Measurements from ENCODE around the gene MACROD2. TPM values are rescaled to one million over a fixed set of nuclear protein-coding genes. Genes with fewer than 3 reads are reported as not detected.

The MACROD2 gene
- total RNA-seq, 1 experiment from 2014 or later = 3.7 TPM

DNA sequence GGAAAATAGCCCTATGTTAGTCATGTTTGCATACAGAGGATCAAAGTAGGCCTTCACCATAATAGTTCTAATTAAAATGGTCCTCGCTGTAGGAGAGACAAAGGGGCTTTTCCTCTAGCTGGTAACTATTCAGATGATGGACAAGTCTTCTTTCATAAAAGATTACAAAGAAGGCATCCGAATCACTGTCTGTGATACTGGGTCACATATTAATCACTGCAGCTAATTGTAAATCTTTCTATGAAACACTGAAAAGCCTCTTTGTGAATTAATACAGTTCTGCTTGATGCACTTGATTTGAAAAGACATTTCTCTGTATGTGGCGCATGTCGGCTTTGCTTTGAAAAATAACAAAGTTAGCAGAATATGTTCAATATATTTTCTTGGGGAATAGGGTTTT lies 2057.1 kb downstream of the MACROD2 start:
- POLR2A ChIA-PET = no interaction called here
- H3K36me3 ChIP-seq (ENCODE audit: control insufficient read depth in 1 of 2, insufficient read depth in 2 of 2, low read length in 2 of 2) = no peaks in the 10 kb centered on the region
- no TSS peak for BruUV-seq (replicated peaks)
- intact Hi-C loops (cut with micrococcal nuclease) = no loop called here
- no peaks in the 10 kb centered on the region for H3K79me2 ChIP-seq (ENCODE audit: insufficient read depth, low read length)
- no peak overlapping the region for H3K27ac ChIP-seq (ENCODE audit: low read depth, low read length)
- no peak for DNase-seq (ENCODE audit: low read depth, low spot score)
- no peak overlapping the region for H3K4me2 ChIP-seq (ENCODE audit: low read length)
- H3K4me1 ChIP-seq (ENCODE audit: control insufficient read depth in 1 of 2, insufficient read depth in 2 of 2, low read length in 2 of 2) = no peaks in the 10 kb centered on the region
- H3K9ac ChIP-seq (ENCODE audit: low read length) = no peak overlapping the region
- no peak for ATAC-seq
- no peak for TF ChIP-seq TCF7L2 (IDR thresholded peaks at IDR 0.05; ENCODE audit: borderline replicate concordance, extremely low read depth, insufficient read depth, insufficient read length)
- TF ChIP-seq EZH2phosphoT487 (IDR thresholded peaks at IDR 0.05; ENCODE audit: borderline replicate concordance) = no peak
- TF ChIP-seq POLR2A (IDR thresholded peaks at IDR 0.05; ENCODE audit: borderline replicate concordance, extremely low read depth, insufficient read depth, insufficient read length) = no peak
- TF ChIP-seq SP1 (IDR thresholded peaks at IDR 0.05; ENCODE audit: low read depth) = no peak
- TF ChIP-seq CBX3 (IDR thresholded peaks at IDR 0.05; ENCODE audit: low read depth) = no peak
- TF ChIP-seq ZNF274 (IDR thresholded peaks at IDR 0.05; ENCODE audit: low read depth, low read length) = no peak
- no peak for TF ChIP-seq FOSL1 (IDR thresholded peaks at IDR 0.05; ENCODE audit: low read depth)
- TF ChIP-seq EGR1 (IDR thresholded peaks at IDR 0.05; ENCODE audit: low read depth) = no peak
- TF ChIP-seq EZH2 (IDR thresholded peaks at IDR 0.05) = no peak
- TF ChIP-seq ELF1 (IDR thresholded peaks at IDR 0.05; ENCODE audit: borderline replicate concordance, low read depth) = no peak
- TF ChIP-seq, protein P1, sequence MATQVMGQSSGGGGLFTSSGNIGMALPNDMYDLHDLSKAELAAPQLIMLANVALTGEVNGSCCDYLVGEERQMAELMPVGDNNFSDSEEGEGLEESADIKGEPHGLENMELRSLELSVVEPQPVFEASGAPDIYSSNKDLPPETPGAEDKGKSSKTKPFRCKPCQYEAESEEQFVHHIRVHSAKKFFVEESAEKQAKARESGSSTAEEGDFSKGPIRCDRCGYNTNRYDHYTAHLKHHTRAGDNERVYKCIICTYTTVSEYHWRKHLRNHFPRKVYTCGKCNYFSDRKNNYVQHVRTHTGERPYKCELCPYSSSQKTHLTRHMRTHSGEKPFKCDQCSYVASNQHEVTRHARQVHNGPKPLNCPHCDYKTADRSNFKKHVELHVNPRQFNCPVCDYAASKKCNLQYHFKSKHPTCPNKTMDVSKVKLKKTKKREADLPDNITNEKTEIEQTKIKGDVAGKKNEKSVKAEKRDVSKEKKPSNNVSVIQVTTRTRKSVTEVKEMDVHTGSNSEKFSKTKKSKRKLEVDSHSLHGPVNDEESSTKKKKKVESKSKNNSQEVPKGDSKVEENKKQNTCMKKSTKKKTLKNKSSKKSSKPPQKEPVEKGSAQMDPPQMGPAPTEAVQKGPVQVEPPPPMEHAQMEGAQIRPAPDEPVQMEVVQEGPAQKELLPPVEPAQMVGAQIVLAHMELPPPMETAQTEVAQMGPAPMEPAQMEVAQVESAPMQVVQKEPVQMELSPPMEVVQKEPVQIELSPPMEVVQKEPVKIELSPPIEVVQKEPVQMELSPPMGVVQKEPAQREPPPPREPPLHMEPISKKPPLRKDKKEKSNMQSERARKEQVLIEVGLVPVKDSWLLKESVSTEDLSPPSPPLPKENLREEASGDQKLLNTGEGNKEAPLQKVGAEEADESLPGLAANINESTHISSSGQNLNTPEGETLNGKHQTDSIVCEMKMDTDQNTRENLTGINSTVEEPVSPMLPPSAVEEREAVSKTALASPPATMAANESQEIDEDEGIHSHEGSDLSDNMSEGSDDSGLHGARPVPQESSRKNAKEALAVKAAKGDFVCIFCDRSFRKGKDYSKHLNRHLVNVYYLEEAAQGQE (IDR thresholded peaks at IDR 0.05; ENCODE audit: low read depth) = no peak
- TF ChIP-seq SRF (IDR thresholded peaks at IDR 0.05; ENCODE audit: low read depth) = no peak
- TF ChIP-seq, protein P2, sequence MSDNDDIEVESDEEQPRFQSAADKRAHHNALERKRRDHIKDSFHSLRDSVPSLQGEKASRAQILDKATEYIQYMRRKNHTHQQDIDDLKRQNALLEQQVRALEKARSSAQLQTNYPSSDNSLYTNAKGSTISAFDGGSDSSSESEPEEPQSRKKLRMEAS (IDR thresholded peaks at IDR 0.05) = no peak
- TF ChIP-seq, protein P3, sequence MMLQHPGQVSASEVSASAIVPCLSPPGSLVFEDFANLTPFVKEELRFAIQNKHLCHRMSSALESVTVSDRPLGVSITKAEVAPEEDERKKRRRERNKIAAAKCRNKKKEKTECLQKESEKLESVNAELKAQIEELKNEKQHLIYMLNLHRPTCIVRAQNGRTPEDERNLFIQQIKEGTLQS (IDR thresholded peaks at IDR 0.05) = no peak
- no peak for TF ChIP-seq ZFX (IDR thresholded peaks at IDR 0.05)
- no peak for TF ChIP-seq YY1 (IDR thresholded peaks at IDR 0.05; ENCODE audit: extremely low read depth, insufficient replicate concordance, low read depth, low read length)
- no peak for TF ChIP-seq POLR2AphosphoS5 (IDR thresholded peaks at IDR 0.05; ENCODE audit: low read depth, low read length)
- no peak for TF ChIP-seq JUND (IDR thresholded peaks at IDR 0.05)
- TF ChIP-seq RAD21 (IDR thresholded peaks at IDR 0.05; ENCODE audit: low read depth) = no peak
- no peaks in the 10 kb centered on the region for H3K9me2 ChIP-seq (ENCODE audit: insufficient read depth)
- CTCF ChIA-PET = no interaction called here
- peaks cover 0 to 4% of the 10 kb centered on the region in 2 experiments; a peak in 2 of 4 replicates for H3K9me3 ChIP-seq (ENCODE audit: control insufficient read depth in 1 of 2, insufficient read depth in 1 of 2, low read depth in 1 of 2, low read length in 2 of 2)
- H3K27me3 ChIP-seq (ENCODE audit: insufficient read depth, low read length) = no peaks in the 10 kb centered on the region
- RAD21 ChIA-PET (ENCODE audit: low non-redundant PET in 1 of 2, low total read pairs in 2 of 2, uncharacterized antibody in 2 of 2, unreplicated experiment in 2 of 2) = no interaction called here
- H2AFZ ChIP-seq (ENCODE audit: low read depth, low read length, poor library complexity, severe bottlenecking) = no peak overlapping the region
- no peak overlapping the region for H3K4me3 ChIP-seq (replicated peaks in 1 of 2; ENCODE audit: low read depth in 1 of 2, low read length in 2 of 2)
- no peaks in the 10 kb centered on the region for H4K20me1 ChIP-seq (ENCODE audit: insufficient read depth)

Measured in HCT116 (cell line).